Measurements from ENCODE around the gene NEUROG1.
A peak's percentile ranks its signal among the peaks of the same experiment; 100 is the strongest.

Gene NEUROG1

GRCh38 chr5:135526924-135527323 is 8.8 kb downstream of the NEUROG1 start:
- TF ChIP-seq SP1 (IDR thresholded peaks at IDR 0.05) = no peak
- no peak for TF ChIP-seq HDGF (IDR thresholded peaks at IDR 0.05; ENCODE audit: borderline replicate concordance)
- TF ChIP-seq ARNT (IDR thresholded peaks at IDR 0.05) = no peak
- no peak for TF ChIP-seq ZNF384 (IDR thresholded peaks at IDR 0.05)
- CTCF ChIA-PET = no interaction called here

GRCh38 chr5:135521964-135522363 is 13.8 kb downstream of the NEUROG1 start:
- no peak for TF ChIP-seq ARNT (IDR thresholded peaks at IDR 0.05)
- TF ChIP-seq TARDBP (IDR thresholded peaks at IDR 0.05) = no peak
- TF ChIP-seq SUZ12 (IDR thresholded peaks at IDR 0.05) = no peak
- ChIA-PET CTCF (no interaction called here), POLR2A (no interaction called here)
- DNase-seq (ENCODE audit: extremely low spot score) = no peak

More at GRCh38 chr5:135526924-135527323, 8.8 kb downstream of the NEUROG1 start:
- peak; percentile 2 for DNase-seq (ENCODE audit: extremely low spot score)
- POLR2A ChIA-PET = no interaction called here

GRCh38 chr5:135517631-135518030 is 18.1 kb downstream of the NEUROG1 start:
- TF ChIP-seq ELF4 (IDR thresholded peaks at IDR 0.05) (no peak), SP1 (IDR thresholded peaks at IDR 0.05) (no peak), FOXM1 (IDR thresholded peaks at IDR 0.05; ENCODE audit: borderline replicate concordance) (no peak), ARNT (IDR thresholded peaks at IDR 0.05) (no peak)
- POLR2A ChIA-PET = no interaction called here
- DNase-seq (ENCODE audit: extremely low spot score) = no peak
- CTCF ChIA-PET = no interaction called here

- TF ChIP-seq CTBP1 (IDR thresholded peaks at IDR 0.05; ENCODE audit: borderline replicate concordance) = no peak
- TF ChIP-seq ELF4 (IDR thresholded peaks at IDR 0.05) = no peak
- no peak for TF ChIP-seq FOXA1 (IDR thresholded peaks at IDR 0.05)
- TF ChIP-seq ARNT (IDR thresholded peaks at IDR 0.05) = no peak
- no peak for TF ChIP-seq L3MBTL2 (conservative IDR thresholded peaks at IDR 0.05)
- TF ChIP-seq PKNOX1 (IDR thresholded peaks at IDR 0.05) = no peak
- no peak for TF ChIP-seq SUZ12 (IDR thresholded peaks at IDR 0.05)
- TF ChIP-seq TARDBP (IDR thresholded peaks at IDR 0.05) = no peak
- no peak for TF ChIP-seq NFRKB (IDR thresholded peaks at IDR 0.05)
- no peak for TF ChIP-seq ZNF384 (IDR thresholded peaks at IDR 0.05)
- no peak for TF ChIP-seq HDGF (IDR thresholded peaks at IDR 0.05; ENCODE audit: borderline replicate concordance)
- TF ChIP-seq LEF1 (IDR thresholded peaks at IDR 0.05; ENCODE audit: borderline replicate concordance) = no peak
- TF ChIP-seq FOXM1 (IDR thresholded peaks at IDR 0.05; ENCODE audit: borderline replicate concordance) = no peak
- TF ChIP-seq SP1 (IDR thresholded peaks at IDR 0.05) = no peak
- no peak for TF ChIP-seq BHLHE40 (IDR thresholded peaks at IDR 0.05; ENCODE audit: borderline replicate concordance)
- no peak for TF ChIP-seq FOXK2 (IDR thresholded peaks at IDR 0.05)
- no peak for DNase-seq (ENCODE audit: extremely low spot score)
- ChIA-PET POLR2A (no interaction called here), CTCF (no interaction called here)
Observed at GRCh38 chr5:135514116-135514515, 21.6 kb downstream of the NEUROG1 start.

GRCh38 chr5:135511761-135512575 is 23.8 kb downstream of the NEUROG1 start:
- ChIA-PET POLR2A (no interaction called here), CTCF (no interaction called here)
- TF ChIP-seq ELF4 (IDR thresholded peaks at IDR 0.05) (no peak), TARDBP (IDR thresholded peaks at IDR 0.05) (no peak), HDGF (IDR thresholded peaks at IDR 0.05; ENCODE audit: borderline replicate concordance) (no peak), SP1 (IDR thresholded peaks at IDR 0.05) (no peak), ZNF384 (IDR thresholded peaks at IDR 0.05) (no peak), BHLHE40 (IDR thresholded peaks at IDR 0.05; ENCODE audit: borderline replicate concordance) (no peak), NFRKB (IDR thresholded peaks at IDR 0.05) (no peak), FOXA1 (IDR thresholded peaks at IDR 0.05) (no peak), CTBP1 (IDR thresholded peaks at IDR 0.05; ENCODE audit: borderline replicate concordance) (no peak), ARNT (IDR thresholded peaks at IDR 0.05) (no peak), SUZ12 (IDR thresholded peaks at IDR 0.05) (no peak)
- DNase-seq (ENCODE audit: extremely low spot score) = no peak

- TF ChIP-seq FOXM1 (IDR thresholded peaks at IDR 0.05; ENCODE audit: borderline replicate concordance) (no peak), BHLHE40 (IDR thresholded peaks at IDR 0.05; ENCODE audit: borderline replicate concordance) (no peak), LEF1 (IDR thresholded peaks at IDR 0.05; ENCODE audit: borderline replicate concordance) (no peak), CTBP1 (IDR thresholded peaks at IDR 0.05; ENCODE audit: borderline replicate concordance) (no peak), NFRKB (IDR thresholded peaks at IDR 0.05) (no peak), ELF4 (IDR thresholded peaks at IDR 0.05) (no peak), FOXK2 (IDR thresholded peaks at IDR 0.05) (no peak)
- CTCF ChIA-PET = interaction anchor here (1.2 kb wide), 1 partner anchor 42 kb away, joined by 6 read pairs; no protein-coding TSS in a partner anchor
Observed at GRCh38 chr5:135509995-135510394, 25.8 kb downstream of the NEUROG1 start.

GRCh38 chr5:135508496-135509005 is 27.2 kb downstream of the NEUROG1 start:
- POLR2A ChIA-PET = interaction anchor here (1.7 kb wide), 1 partner anchor 17 kb away, joined by 5 read pairs; no protein-coding TSS in a partner anchor
- TF ChIP-seq FOXM1 (IDR thresholded peaks at IDR 0.05; ENCODE audit: borderline replicate concordance) (no peak), PKNOX1 (IDR thresholded peaks at IDR 0.05) (peak; percentile 11; the same call in 1 of the 2 replicates), SP1 (IDR thresholded peaks at IDR 0.05) (no peak), ZNF384 (IDR thresholded peaks at IDR 0.05) (no peak), HDGF (IDR thresholded peaks at IDR 0.05; ENCODE audit: borderline replicate concordance) (no peak), L3MBTL2 (conservative IDR thresholded peaks at IDR 0.05) (peak; percentile 62)
- DNase-seq (ENCODE audit: extremely low spot score) = peak; percentile 48
- CTCF ChIA-PET = interaction anchor here (1.0 kb wide), 1 partner anchor 44 kb away, joined by 3 read pairs; no protein-coding TSS in a partner anchor

More at GRCh38 chr5:135509995-135510394, 25.8 kb downstream of the NEUROG1 start:
- no peak for DNase-seq (ENCODE audit: extremely low spot score)
- POLR2A ChIA-PET = interaction anchor here (1.7 kb wide), 1 partner anchor 18 kb away, joined by 5 read pairs; no protein-coding TSS in a partner anchor
